Right renal cortex interstitium (tissue), 3 donors: ENCODE data around the gene ATP13A5. TPM values are rescaled to one million over a fixed set of nuclear protein-coding genes. Genes with fewer than 3 reads are reported as not detected.

Experiments
- DNase-seq, 3 donors: peaks; one replicate each; pipeline ENCODE4 v3.0.0-alpha.2; 2013; ENCODE audit warnings: low read depth in 3 of 3, low spot score in 2 of 3
- polyA plus RNA-seq, 3 donors: library from polyadenylated mRNA; unstranded; fragments of 120-200 nt; gene quantifications; one replicate each; pipeline ENCODE4 v1.2.1, GENCODE V29; 2013; ENCODE audit not compliant: insufficient read length in 3 of 3

ATP13A5 gene
- polyA plus RNA-seq, 3 donors: 0.08 to 0.11 TPM; not detected in 1

GRCh38 chr3:193348686-193349085 lies 29.9 kb downstream of the ATP13A5 start:
- DNase-seq: no peak

- no peak for DNase-seq
Measured at GRCh38 chr3:193347521-193348501, 30.7 kb downstream of the ATP13A5 start.

DNA sequence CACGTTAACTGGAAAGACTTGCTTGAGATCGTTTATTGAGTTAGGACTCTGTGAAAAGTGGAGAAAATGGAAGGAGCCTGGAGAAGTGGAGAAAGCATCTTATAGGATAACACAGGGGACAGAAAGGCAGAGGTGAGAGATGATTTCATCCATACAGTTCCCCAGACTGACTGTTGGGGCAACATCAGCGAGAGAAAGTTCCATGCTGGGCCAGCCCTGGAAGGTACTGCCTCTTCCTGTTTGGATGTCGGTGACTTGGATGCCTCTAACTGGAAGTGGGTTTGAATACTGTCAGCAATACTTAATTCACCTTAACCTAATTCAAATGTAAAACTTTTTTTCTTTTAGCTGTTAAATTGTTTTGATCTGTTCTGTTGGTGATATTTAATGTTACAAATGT lies 32.3 kb downstream of the ATP13A5 start:
- no peak for DNase-seq

GRCh38 chr3:193345431-193345830 lies 33.1 kb downstream of the ATP13A5 start:
- DNase-seq: no peak

- no peak for DNase-seq
Measured at GRCh38 chr3:193344486-193344885, 34.1 kb downstream of the ATP13A5 start.

DNA sequence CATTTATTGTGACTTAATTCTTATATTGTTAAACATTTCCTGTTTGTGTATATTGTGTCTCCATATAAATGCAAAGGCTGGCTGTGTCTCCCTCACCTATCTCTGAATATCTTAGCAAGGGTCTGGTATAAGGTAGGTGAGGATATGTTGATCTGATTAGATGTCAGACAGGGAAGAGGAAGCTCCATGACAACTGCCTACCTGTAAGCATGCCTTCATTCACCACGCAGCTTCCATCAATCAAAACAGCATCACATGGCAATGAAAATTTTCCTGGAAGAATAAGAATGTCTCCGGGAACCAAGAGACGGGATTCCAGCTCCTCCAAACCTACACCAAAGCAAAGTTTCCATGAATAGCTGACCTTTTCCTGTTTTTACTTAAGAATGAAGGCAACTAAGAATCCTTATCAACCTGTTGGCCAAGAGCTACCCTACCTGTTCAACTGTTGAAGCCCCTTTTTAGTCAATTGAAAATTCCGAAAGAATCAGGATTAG lies 34.8 kb downstream of the ATP13A5 start:
- DNase-seq: no peak

DNA sequence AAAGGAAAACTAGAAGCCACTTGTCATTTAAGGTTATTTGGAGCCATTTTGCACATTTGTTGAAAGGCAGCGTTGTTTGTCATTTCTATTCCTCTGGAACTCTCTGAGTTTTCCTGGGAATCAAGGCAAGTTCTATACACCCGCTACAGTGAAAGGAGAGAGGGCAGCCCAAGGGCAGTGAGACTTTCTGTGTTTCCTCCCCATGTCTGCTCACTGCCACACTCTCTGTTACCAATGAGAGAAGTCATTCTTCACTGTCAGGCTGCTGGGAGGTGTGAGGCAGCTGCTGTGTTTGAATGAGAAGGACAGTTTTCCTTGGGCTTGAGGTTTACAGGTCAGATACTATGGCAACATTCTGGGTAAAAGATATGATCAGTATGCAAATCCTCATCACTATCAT lies 36.0 kb downstream of the ATP13A5 start:
- no peak for DNase-seq

- no peak for DNase-seq
Measured at GRCh38 chr3:193335031-193335430, 43.5 kb downstream of the ATP13A5 start.

GRCh38 chr3:193333229-193333628 lies 45.3 kb downstream of the ATP13A5 start:
- DNase-seq: no peak

- no peak for DNase-seq
Measured at GRCh38 chr3:193330555-193331204, 47.9 kb downstream of the ATP13A5 start.

DNA sequence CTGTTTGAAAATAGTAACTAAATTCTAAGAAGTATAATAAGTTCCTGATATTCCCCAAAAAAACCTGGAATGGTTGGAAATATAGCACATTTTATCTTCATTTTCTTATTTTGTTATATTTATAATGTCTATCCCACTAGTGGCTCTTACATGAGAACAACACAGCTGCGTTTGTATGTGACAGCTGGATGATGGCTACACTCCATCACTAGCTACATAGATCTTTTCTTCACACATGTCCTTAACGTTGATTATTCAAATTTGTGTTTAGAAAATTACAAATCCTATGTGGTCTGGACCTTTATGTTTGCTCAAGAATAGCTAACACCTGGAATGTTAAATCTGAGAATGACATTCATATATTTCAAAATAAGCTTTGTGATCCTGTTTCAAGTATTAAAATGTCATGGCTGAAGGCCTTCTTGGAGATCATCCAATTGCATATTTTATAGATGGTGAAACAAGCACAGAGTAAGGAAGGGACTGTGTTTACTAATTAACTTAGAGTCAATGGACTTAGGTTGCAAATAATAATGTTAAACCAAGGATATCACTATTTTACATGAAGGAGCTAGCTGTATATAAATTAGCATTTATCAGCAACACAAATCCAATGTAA lies 60.8 kb downstream of the ATP13A5 start:
- no peak for DNase-seq

DNA sequence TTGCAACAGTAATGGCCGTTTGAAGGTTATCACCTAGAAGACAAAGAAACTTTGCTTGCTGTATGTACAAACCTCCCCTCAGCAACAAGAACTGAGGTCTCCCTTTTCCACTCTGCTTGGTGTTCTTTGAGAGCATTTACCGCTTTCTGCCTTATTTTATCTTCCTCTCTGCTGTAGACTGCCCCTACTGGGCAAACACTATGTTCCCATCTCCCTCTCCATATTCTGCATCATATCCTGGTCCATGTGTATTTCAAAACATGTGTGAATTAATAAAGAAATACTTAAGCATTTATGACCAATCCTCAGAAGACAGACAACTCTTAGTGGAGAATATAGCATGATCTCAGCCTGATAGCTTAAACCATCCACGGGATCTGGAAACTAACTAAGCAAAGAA lies 64.4 kb downstream of the ATP13A5 start:
- no peak for DNase-seq

GRCh38 chr3:193313061-193313958 lies 65.2 kb downstream of the ATP13A5 start:
- no peak for DNase-seq

- DNase-seq: peak in 1 of 3 donors; percentile 36
Measured at GRCh38 chr3:193310914-193311723, 67.4 kb downstream of the ATP13A5 start.

GRCh38 chr3:193305356-193305755 lies 73.2 kb downstream of the ATP13A5 start:
- DNase-seq: no peak

DNA sequence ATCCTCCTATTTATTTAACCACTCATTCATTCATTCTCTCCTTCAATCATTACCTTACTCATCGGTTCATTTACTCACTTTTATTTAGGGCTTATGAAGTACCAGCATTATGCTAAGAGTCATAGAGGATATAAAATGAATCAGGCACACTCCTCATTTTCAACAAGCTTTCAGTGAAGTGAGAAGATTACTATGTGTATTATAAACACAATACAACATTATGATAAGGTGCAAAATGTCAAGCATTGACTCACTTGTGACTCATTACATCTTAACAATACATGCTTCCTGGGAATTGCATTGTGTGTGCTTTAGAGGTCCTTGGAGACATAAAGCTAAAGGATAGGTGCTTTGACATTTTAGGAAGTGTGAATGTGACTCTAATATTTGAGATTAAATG lies 77.1 kb downstream of the ATP13A5 start:
- DNase-seq: no peak

DNA sequence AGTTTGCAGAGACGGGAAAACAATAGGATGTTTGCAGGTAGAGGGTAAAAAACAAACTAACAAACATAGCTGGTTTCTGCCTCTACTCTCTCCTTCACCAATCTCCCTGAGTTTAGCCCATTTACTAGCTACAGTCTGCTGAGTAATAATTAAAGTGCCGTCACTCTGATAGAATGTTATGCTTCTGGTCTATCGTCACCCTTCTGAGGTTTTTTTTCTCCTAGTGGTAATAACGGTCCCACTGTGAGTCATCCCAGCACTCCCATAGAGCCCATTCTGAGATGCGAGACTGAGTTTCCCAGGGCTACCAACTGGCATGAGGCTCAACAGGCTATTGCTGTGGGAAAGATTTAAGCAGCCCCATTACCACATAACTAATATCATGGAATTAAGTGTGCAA lies 81.1 kb downstream of the ATP13A5 start:
- DNase-seq: no peak

GRCh38 chr3:193295985-193296384 lies 82.6 kb downstream of the ATP13A5 start:
- no peak for DNase-seq

- DNase-seq: no peak
Measured at GRCh38 chr3:193292386-193292785, 86.2 kb downstream of the ATP13A5 start.
